ENCODE results near the gene USP46.

GRCh38 chr4:52566136-52567031 is 92.7 kb downstream of the USP46 start:
- TF ChIP-seq, protein P1, sequence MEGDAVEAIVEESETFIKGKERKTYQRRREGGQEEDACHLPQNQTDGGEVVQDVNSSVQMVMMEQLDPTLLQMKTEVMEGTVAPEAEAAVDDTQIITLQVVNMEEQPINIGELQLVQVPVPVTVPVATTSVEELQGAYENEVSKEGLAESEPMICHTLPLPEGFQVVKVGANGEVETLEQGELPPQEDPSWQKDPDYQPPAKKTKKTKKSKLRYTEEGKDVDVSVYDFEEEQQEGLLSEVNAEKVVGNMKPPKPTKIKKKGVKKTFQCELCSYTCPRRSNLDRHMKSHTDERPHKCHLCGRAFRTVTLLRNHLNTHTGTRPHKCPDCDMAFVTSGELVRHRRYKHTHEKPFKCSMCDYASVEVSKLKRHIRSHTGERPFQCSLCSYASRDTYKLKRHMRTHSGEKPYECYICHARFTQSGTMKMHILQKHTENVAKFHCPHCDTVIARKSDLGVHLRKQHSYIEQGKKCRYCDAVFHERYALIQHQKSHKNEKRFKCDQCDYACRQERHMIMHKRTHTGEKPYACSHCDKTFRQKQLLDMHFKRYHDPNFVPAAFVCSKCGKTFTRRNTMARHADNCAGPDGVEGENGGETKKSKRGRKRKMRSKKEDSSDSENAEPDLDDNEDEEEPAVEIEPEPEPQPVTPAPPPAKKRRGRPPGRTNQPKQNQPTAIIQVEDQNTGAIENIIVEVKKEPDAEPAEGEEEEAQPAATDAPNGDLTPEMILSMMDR (IDR thresholded peaks at IDR 0.05), result no peak
- TF ChIP-seq POLR2A (IDR thresholded peaks at IDR 0.05) (no peak), POLR2AphosphoS5 (IDR thresholded peaks at IDR 0.05) (no peak), EP300 (IDR thresholded peaks at IDR 0.05) (no peak)
